ENCODE measurements around the gene MICAL2. TPM values are rescaled to one million over a fixed set of nuclear protein-coding genes. Genes with fewer than 3 reads are reported as not detected.

The MICAL2 gene
- total RNA-seq, 1 donor from 2014 or later = 197 TPM

- Histone ChIP-seq H3K27ac (no peak overlapping the region), H3K4me1 (peaks cover 11% of the 10 kb centered on the region), H3K4me3 (no peak overlapping the region), H3K36me3 (no peaks in the 10 kb centered on the region), H3K27me3 (no peaks in the 10 kb centered on the region), H3K9me3 (no peaks in the 10 kb centered on the region)
- no peak for TF ChIP-seq CTCF (IDR thresholded peaks at IDR 0.05)
- no peak for ATAC-seq
- no peak for DNase-seq
- intact Hi-C loops (cut with DNase I) = loop anchor here (10.0 kb wide), 1 partner anchor 479 kb away; no protein-coding TSS in a partner anchor
Observed at GRCh38 chr11:12274056-12274455, 163.7 kb downstream of the MICAL2 start.

DNA sequence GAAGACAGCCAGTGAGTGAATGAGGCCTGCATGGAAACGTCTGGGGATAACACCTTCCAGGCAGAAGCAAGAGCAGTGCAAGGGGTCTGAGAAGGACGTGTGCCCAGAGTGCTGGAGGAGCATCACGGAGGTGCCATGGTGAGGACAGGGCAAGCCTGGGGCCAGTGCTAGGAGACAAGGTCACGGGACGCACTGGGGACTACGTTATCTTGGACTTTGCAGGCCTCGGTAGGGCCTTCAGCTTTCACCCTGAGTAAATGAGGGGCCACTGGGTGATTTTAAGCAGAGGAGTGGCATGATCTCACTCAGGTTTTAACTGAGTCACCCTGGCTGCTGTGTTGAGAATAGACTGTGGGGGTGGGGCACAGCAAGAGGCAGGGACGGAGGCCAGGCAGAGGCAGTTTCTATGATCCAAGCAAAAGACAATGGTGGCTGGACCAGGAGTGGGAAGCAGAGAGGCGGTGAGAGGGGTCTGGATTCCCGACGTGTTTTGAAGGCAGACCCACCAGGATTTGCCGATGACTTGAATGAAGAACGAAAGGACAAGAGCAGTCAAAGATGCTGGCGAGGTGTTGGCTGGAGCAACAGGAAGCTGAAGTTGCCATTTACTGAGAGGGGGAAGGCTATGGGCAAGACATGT lies 164.3 kb downstream of the MICAL2 start:
- no peaks in the 10 kb centered on the region for H3K36me3 ChIP-seq
- ATAC-seq = no peak
- intact Hi-C loops (cut with DNase I) = loop anchor here (5.0 to 10.0 kb wide), 2 partner anchors 222 to 480 kb away; no protein-coding TSS in a partner anchor
- H3K9me3 ChIP-seq = no peaks in the 10 kb centered on the region
- no peak for DNase-seq
- no peak overlapping the region for H3K4me3 ChIP-seq
- peaks cover 5% of the 10 kb centered on the region for H3K4me1 ChIP-seq
- TF ChIP-seq CTCF (IDR thresholded peaks at IDR 0.05) = no peak
- H3K27ac ChIP-seq = no peak overlapping the region
- no peaks in the 10 kb centered on the region for H3K27me3 ChIP-seq

GRCh38 chr11:12275818-12276217 lies 165.4 kb downstream of the MICAL2 start:
- Histone ChIP-seq H3K9me3 (no peaks in the 10 kb centered on the region), H3K27ac (no peak overlapping the region), H3K4me1 (no peaks in the 10 kb centered on the region), H3K4me3 (no peak overlapping the region), H3K27me3 (no peaks in the 10 kb centered on the region), H3K36me3 (no peaks in the 10 kb centered on the region)
- ATAC-seq (no peak), DNase-seq (no peak)
- TF ChIP-seq CTCF (IDR thresholded peaks at IDR 0.05) = no peak
- intact Hi-C loops (cut with DNase I) = loop anchor here (5.0 to 10.0 kb wide), 2 partner anchors 224 to 481 kb away; no protein-coding TSS in a partner anchor

GRCh38 chr11:12276356-12276755 lies 166.0 kb downstream of the MICAL2 start:
- Histone ChIP-seq H3K4me3 (no peak overlapping the region), H3K9me3 (no peaks in the 10 kb centered on the region), H3K27ac (no peak overlapping the region), H3K4me1 (peaks cover under 1% of the 10 kb centered on the region), H3K27me3 (no peaks in the 10 kb centered on the region), H3K36me3 (no peaks in the 10 kb centered on the region)
- no peak for TF ChIP-seq CTCF (IDR thresholded peaks at IDR 0.05)
- no peak for DNase-seq
- intact Hi-C loops (cut with DNase I) = loop anchor here (5.0 to 10.0 kb wide), 2 partner anchors 224 to 482 kb away; no protein-coding TSS in a partner anchor
- no peak for ATAC-seq

GRCh38 chr11:12276831-12277475 lies 166.6 kb downstream of the MICAL2 start:
- H3K27ac ChIP-seq = no peak overlapping the region
- H3K9me3 ChIP-seq = no peaks in the 10 kb centered on the region
- no peak for TF ChIP-seq CTCF (IDR thresholded peaks at IDR 0.05)
- ATAC-seq (no peak), DNase-seq (no peak)
- peaks cover 3% of the 10 kb centered on the region for H3K4me1 ChIP-seq
- intact Hi-C loops (cut with DNase I) = loop anchor here (5.0 to 10.0 kb wide), 2 partner anchors 225 to 482 kb away; no protein-coding TSS in a partner anchor
- H3K4me3 ChIP-seq = no peak overlapping the region
- no peaks in the 10 kb centered on the region for H3K27me3 ChIP-seq
- H3K36me3 ChIP-seq = no peaks in the 10 kb centered on the region

Measured in upper lobe of right lung (tissue), 1 donor.